ENCODE measurements around the gene IFT122.
"Not testable (repeated sequence)": the region's sequence is repeated elsewhere in the genome, so short reads cannot be mapped to it uniquely, and the experiment has no call there.

Gene IFT122

GRCh38 chr3:129498603-129499488 is 58.8 kb downstream of the IFT122 start:
- DNase-seq: not testable (repeated sequence)

- DNase-seq: not testable (repeated sequence)
Observed at GRCh38 chr3:129499604-129500333, 59.7 kb downstream of the IFT122 start.

GRCh38 chr3:129500334-129500658 is 60.3 kb downstream of the IFT122 start:
- no peak for DNase-seq

DNA sequence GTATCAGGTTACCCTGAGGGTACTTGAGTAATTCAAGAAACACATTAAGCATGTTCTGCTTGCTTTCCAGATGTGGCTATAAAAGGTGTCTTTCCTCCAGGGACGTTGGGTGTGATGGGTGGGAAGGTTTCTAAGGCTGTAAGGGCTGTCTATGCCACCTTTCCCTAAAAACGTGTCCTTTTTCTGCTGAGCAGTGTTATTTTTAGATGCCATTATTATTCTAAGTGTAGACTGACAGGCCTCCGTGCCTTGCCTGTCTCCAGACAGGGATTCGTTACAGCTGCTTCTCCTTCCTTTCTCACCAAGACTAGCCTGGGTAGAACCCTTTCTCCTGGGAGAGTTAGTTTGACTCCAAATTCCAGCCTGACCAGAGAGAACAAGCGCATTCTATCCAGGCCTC is 61.6 kb downstream of the IFT122 start:
- no peak for DNase-seq

GRCh38 chr3:129502641-129503408 is 62.8 kb downstream of the IFT122 start:
- DNase-seq: no peak

DNA sequence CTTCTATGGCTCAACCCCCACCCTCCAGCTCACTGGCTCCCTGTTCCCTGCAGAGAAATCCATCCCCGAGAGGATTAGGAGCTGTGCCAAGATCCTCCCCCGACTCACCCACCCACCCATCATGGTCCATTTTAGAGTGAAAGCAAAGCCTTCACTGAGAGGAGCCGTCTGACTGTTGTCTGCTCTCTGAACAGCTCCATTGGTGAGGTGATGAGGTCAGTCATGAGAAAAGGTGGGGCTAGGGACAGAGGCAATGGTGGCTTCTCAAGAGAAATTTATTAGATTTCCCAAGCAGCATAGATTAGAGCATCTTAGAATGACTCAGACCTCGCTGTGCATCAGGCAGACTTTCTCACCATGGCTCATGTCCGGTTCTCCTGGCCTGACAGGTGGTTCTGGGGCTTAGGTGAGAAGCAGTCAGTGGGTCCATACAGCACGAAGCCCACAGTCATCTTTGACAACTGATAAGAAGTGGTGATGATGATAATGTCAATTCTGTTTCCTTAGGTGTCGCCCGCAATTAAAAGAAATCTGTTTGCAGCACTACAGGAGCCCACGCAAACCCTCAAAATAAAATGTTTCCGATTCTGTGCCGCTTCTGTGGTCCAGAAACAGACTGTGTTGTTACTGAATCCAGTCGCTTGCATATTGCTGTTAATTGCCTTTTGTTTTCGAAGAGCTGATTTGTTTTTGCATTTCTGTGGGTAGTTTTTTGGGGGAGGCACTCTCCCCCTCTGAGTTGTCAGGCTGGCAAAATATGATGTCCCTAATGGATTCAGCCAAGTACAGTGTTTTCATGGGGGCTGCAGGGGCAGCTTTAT is 63.7 kb downstream of the IFT122 start:
- DNase-seq: no peak

GRCh38 chr3:129504471-129505100 is 64.6 kb downstream of the IFT122 start:
- DNase-seq: no peak

GRCh38 chr3:129505341-129505740 is 65.3 kb downstream of the IFT122 start:
- no peak for DNase-seq

- DNase-seq: no peak
Observed at GRCh38 chr3:129506231-129506742, 66.3 kb downstream of the IFT122 start.

GRCh38 chr3:129507181-129507831 is 67.3 kb downstream of the IFT122 start:
- no peak for DNase-seq

- no peak for DNase-seq
Observed at GRCh38 chr3:129512595-129512994, 72.6 kb downstream of the IFT122 start.

DNA sequence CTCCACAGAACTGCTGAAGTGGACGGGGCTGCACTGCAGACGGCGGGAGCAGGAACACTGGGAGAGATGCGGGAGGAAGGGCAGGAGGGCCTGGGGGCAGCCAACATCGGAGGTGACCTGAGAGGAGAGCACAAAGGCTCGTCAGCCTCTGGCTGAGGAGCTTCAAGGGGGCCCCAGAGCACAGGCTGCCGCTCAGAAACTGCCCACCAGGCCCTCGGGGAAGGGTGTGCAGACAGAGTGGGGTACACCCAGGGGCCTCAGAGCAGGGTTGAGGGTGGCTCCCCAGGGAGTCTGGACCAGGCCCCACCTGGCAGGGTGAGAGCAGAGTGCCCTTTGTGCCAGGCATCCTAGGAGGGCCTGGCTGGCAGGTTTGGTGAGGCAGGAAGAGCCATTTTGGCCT is 73.7 kb downstream of the IFT122 start:
- DNase-seq: no peak

DNA sequence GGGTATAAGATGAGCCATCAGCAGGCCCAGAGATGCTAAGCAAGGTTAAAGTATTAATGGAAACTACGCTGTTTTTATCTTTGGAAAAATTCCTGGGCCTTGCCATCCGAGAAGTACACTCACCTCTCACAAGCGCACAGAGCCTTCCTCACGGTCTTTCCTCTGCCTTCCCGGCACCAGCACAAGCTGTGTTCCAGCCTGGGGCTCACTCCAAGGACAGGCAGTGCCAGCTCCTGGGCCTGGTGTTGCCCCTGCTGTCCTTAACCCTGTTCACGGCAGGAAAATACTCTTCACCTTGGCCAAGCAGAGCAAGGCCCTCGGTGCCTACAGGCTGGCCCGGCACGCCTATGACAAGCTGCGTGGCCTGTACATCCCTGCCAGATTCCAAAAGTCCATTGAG is 74.1 kb downstream of the IFT122 start:
- DNase-seq: no peak

GRCh38 chr3:129514563-129514962 is 74.5 kb downstream of the IFT122 start:
- DNase-seq: no peak

GRCh38 chr3:129515108-129515820 is 75.2 kb downstream of the IFT122 start:
- not testable (repeated sequence) for DNase-seq

DNA sequence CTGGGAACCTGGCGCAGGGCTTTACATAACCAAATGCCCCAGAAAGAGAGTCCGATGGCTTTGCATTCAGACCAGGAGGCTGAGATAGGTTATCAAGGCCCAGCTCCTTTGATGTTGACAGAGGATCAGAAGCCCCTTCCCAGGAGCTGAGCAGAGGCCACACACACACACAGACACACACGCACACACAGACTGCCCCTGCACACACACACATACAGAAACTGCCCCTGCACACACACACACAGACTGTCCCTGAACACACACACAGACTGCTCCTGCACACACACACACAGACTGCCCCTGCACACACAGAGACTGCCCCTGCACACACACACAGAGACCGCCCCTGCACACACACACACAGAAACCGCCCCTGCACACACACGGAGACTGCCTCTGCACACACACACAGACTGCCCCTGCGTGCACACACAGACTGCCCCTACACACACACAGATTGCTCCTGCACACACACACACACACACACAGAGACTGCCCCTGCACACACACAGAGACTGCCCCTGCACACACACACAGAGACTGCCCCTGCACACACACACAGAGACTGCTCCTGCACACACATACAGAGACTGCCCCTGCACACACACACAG is 75.9 kb downstream of the IFT122 start:
- DNase-seq: not testable (repeated sequence)

DNA sequence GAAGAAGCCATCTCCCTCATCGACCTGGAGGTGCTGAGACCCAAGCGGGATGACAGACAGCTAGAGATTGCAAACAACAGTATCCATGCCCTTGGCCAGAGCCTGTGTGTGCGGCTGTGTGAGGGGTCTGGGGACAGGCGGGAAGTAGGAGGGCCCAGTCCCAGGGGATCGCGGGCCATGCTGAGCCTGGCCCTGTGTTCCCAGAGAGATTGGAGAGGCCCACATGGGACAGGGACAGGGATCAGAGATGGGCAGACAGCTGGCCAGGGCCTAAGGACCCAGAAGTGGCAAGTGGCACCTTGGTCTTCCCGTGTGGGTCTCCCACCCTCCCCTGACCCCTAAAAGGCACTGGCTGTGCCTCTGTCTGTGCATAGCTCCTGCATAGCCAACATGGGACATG is 77.5 kb downstream of the IFT122 start:
- DNase-seq: no peak

DNA sequence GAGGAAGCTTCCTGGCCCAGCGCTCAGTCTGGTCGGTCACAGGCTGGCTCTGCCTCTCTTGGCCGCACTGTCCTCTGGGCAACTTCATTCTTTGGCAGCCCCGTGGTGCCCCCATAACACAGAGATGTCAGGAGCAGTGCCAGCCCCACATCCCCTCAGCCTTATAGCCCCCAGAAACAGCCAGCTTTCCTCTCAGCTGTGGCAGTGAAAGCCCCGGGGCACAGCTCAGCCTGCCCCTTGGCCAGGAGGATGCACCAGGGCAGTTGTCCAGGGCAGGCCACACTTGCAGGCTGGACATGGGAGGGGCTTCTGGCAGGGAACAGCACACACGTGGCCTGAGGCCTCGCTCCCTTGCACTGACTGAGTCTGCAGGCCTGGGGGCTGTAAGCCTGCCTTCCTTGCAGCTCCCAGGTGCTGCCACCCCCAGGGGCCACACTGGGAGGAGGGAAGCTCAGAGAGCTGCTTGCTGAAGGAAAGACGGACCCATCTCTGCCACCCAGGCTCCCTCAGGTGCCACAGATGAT is 78.1 kb downstream of the IFT122 start:
- no peak for DNase-seq

GRCh38 chr3:129518581-129518980 is 78.6 kb downstream of the IFT122 start:
- no peak for DNase-seq

- no peak for DNase-seq
Observed at GRCh38 chr3:129519449-129519848, 79.4 kb downstream of the IFT122 start.
